ENCODE data around the gene PBX3. TPM values are rescaled to one million over a fixed set of nuclear protein-coding genes. Genes with fewer than 3 reads are reported as not detected.

Gene PBX3
- total RNA-seq, 1 experiment from 2014 or later = 46.0 TPM

DNA sequence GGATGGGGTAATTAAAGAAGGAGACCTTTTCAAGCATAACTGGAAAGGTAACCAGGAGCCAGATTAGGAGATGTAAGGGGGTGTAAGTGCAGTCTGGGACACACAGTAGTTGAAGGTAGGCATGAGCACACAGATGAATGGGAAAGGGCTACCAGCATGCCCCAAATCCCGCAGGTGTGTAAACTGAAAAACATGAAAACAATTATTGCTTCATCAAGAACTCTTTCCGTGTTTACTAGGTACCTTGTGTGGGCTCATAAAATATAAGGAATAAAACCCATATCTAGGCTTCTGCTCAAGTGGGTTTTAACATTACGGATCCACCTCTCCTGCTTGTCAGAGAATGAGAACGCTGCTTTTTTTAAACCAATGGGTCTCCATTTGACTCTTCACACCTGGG lies 41.3 kb upstream of the PBX3 start:
- no peak overlapping the region for H3K27ac ChIP-seq (ENCODE audit: insufficient read length, low read depth, low read length)
- H3K23me2 ChIP-seq (ENCODE audit: insufficient read length, low read depth, low read length, poor library complexity, severe bottlenecking) = peaks cover 8% of the 10 kb centered on the region
- TF ChIP-seq, protein P1, sequence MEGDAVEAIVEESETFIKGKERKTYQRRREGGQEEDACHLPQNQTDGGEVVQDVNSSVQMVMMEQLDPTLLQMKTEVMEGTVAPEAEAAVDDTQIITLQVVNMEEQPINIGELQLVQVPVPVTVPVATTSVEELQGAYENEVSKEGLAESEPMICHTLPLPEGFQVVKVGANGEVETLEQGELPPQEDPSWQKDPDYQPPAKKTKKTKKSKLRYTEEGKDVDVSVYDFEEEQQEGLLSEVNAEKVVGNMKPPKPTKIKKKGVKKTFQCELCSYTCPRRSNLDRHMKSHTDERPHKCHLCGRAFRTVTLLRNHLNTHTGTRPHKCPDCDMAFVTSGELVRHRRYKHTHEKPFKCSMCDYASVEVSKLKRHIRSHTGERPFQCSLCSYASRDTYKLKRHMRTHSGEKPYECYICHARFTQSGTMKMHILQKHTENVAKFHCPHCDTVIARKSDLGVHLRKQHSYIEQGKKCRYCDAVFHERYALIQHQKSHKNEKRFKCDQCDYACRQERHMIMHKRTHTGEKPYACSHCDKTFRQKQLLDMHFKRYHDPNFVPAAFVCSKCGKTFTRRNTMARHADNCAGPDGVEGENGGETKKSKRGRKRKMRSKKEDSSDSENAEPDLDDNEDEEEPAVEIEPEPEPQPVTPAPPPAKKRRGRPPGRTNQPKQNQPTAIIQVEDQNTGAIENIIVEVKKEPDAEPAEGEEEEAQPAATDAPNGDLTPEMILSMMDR (conservative IDR thresholded peaks at IDR 0.05) = no peak
- no peak overlapping the region for H3T11ph ChIP-seq (ENCODE audit: low read length)
- H2AFZ ChIP-seq (ENCODE audit: low read length) = no peak overlapping the region
- H3K27me3 ChIP-seq (ENCODE audit: insufficient read depth, low read length) = no peaks in the 10 kb centered on the region
- peaks cover 8% of the 10 kb centered on the region for H3K79me1 ChIP-seq (ENCODE audit: insufficient read depth, low read depth, low read length, poor library complexity, severe bottlenecking)
- H3K23ac ChIP-seq (ENCODE audit: insufficient read length, low read depth, low read length) = no peak overlapping the region
- no peak overlapping the region for H3K4ac ChIP-seq (ENCODE audit: low read depth, low read length)
- peak overlapping the region; percentile 87 for H3K4me2 ChIP-seq (ENCODE audit: insufficient read depth, insufficient read length, low read length)
- Mint-ChIP-seq H3K4me1 (peaks cover 32 to 38% of the 10 kb centered on the region in 2 experiments), H3K9me3 (no peaks in the 10 kb centered on the region), H3K36me3 (ENCODE audit: insufficient read depth in 1 of 3, low read depth in 3 of 3) (no peaks in the 10 kb centered on the region), H3K27me3 (ENCODE audit: low read depth) (no peaks in the 10 kb centered on the region), H3K27ac (peak overlapping the region in 1 of 3 experiments; percentile 96; a peak in 1 of 7 replicates), H3K4me3 (peak overlapping the region; percentile 81 to 91)
- no peak overlapping the region for H3K14ac ChIP-seq (ENCODE audit: insufficient read depth, low read length)
- H4K20me1 ChIP-seq (ENCODE audit: control insufficient read depth, insufficient read depth, insufficient read length) = no peaks in the 10 kb centered on the region
- no CpG with 5 or more reads among the region's 4 CpGs for WGBS (ENCODE audit: extremely low coverage, insufficient read length, low lambda C conversion rate)
- H4K91ac ChIP-seq (ENCODE audit: insufficient read length, low read depth, low read length) = no peak overlapping the region
- H3K56ac ChIP-seq (ENCODE audit: insufficient read length, low read depth, low read length) = no peak overlapping the region
- no peak overlapping the region for H2AK5ac ChIP-seq (ENCODE audit: insufficient read length, low read length)
- H2BK15ac ChIP-seq (ENCODE audit: low read depth, low read length) = no peak overlapping the region
- H2BK12ac ChIP-seq (ENCODE audit: insufficient read length, low read depth, low read length) = no peak overlapping the region
- H4K8ac ChIP-seq (replicated peaks; ENCODE audit: insufficient read length, low read depth, low read length) = no peak overlapping the region
- peaks cover under 1% of the 10 kb centered on the region; the same call in 1 of the 2 replicates for H3K4me1 ChIP-seq (ENCODE audit: insufficient read depth, low read length)
- peaks cover 26% of the 10 kb centered on the region; the same call in 1 of the 2 replicates for H3K79me2 ChIP-seq (ENCODE audit: insufficient read depth, low read length)
- no peak for DNase-seq
- H3K18ac ChIP-seq (ENCODE audit: insufficient read length, low read depth, low read length) = no peak overlapping the region
- no peak overlapping the region for H3K9ac ChIP-seq (ENCODE audit: extremely low read depth, insufficient read length, low read length)
- H3K9me3 ChIP-seq (ENCODE audit: control insufficient read depth, low read depth, low read length) = no peaks in the 10 kb centered on the region
- no peak overlapping the region for H2BK20ac ChIP-seq (ENCODE audit: low read depth, low read length, poor library complexity, severe bottlenecking)
- no peak overlapping the region for H2BK120ac ChIP-seq (ENCODE audit: low read depth, low read length, poor library complexity, severe bottlenecking)
- no peak overlapping the region for H2BK5ac ChIP-seq (ENCODE audit: insufficient read length, low read length)
- H4K5ac ChIP-seq (ENCODE audit: insufficient read length, low read depth, low read length) = no peak overlapping the region
